Amniotic stem cell (primary cell): Measurements from ENCODE around the gene C3.
"Not testable (repeated sequence)": the region's sequence is repeated elsewhere in the genome, so short reads cannot be mapped to it uniquely, and the experiment has no call there.

Experiments used
- DNase-seq: peaks from one replicate; lab custom pipeline; 2025; lab: John Stamatoyannopoulos, UW

C3 gene

DNA sequence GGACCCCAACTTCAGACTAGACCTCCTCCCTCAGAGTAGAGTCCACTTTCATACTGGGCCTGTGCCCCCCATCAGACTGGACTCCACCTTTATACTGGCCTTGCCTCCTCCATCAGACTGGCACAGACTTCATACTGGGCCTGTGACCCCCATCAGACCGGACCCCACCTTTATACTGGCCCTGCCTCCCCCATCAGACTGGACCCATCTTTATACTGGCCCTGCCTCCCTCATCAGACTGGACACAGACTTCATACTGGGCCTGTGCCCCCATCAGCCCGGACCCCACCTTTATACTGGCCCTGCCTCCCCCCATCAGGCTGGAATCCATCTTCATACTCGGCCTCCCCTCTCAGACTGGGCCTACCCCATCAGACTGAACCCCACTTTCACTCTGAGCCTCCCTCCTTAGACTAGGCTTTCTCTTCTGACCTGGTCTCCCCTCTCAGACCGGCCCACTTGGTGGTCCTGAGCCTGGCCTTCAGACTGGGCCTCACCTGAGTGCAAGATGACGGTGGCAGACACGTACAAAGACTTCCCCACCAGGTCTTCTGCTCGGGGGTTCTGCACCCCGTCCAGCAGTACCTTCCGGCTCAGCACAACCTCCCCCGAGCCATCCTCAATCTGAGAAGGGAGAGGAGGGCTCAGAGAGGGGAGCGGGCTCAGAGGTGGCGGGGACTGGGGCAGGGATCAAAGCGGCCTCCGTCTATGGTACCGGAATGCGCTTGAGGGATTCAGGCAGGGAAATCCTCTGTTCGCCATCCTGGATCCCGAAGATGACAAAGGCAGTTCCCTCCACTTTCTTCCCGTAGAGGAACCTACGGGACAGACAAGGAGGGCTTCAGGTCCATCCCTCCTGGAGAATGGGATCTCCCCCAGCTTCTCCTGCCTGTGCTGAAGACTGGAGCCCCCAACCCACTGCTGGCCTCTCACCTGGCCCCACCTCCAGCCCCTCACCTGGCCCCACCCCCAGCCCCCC, 7.5 kb downstream of the C3 start:
- DNase-seq = no peak

DNA sequence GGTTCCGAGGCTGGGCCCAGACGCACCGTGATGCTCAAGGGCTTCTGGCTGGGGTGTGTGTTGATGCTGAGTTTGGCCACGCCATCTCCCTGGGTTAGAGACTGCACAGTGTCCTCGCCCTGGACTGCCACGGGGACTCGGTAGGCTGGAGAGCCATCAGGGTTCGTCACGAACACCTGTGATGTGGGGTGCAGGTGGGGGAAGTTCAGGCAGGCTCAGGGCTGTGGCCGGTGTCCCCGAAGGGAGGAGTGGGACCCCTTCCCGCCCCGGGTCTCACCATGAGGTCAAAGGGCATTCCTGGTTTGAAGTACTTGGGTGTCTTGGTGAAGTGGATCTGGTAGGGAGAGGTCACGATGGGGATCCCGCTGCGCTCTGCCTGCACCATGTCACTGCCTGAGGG, 8.2 kb downstream of the C3 start:
- no peak for DNase-seq

DNA sequence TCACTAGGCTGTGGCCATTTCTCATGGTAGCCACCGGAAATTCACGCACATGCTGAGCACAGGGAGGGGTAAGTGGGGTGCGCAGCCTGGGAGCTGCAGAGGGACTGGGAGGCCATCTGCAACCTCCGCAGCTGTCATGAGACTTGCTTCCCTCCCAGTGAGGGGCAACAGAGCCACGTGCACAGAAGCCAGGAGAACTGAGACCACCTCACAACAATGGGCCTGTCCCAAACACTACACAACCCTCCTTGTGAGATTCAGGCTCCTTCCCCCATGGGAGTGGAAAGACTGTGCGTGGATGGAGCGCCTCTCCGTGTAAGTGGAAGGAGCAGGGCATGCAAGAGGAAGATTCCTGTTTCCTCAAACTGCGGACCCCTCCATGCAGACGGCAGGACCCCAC, 8.8 kb downstream of the C3 start:
- DNase-seq = no peak

DNA sequence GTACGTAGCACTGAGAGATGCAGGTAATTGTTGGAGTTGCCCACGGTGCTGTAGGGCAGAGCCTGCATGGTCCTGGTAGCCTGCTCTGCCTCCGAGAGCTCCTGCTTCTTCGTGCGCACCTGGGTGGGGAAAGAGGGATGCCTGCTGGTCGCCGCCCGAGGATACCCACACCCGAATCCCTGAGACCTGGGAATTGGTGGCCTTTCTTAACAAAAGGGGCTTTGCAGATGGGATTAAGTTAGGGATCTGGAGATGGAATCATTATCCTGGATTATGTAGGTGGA, 9.4 kb downstream of the C3 start:
- no peak for DNase-seq

GRCh38 chr19:6710273-6711077, 10.0 kb downstream of the C3 start:
- no peak for DNase-seq

DNA sequence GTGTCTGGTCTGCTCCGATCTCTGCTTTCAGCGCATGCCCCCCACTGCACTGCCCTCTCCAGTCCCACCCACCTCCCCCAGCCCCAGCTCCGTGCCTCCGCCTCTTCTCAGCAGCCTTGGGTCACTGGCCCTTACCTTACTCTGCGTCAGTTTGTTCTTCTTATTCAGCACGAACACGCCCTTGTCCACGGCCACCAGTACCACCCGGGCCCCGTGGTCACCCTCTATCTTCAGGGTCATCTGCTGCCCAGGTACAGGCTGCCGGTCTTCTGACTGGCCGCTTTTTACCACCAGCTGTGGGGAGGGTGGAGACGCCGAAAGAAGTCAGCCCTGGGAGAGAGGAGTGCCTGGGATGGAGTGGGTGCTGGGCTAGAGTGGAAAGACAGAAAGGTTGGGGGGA, 10.9 kb downstream of the C3 start:
- no peak for DNase-seq

DNA sequence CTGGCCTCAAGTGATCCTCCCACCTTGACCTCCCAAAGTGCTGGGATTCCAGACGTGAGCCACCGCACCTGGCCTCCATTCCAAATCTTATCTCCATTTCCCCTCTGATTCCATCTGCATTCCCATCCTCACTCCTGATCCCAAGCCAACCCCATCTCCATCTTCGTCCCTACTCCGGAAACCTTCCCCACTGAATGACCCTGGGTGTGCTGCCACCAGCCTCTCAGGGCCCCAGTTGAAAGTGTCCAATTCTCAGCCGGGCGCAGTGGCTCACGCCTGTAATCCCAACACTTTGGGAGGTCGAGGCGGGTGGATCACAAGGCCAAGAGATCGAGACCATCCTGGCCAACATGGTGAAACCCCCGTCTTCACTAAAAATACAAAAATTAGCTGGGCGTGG, 11.5 kb downstream of the C3 start:
- DNase-seq = not testable (repeated sequence)

DNA sequence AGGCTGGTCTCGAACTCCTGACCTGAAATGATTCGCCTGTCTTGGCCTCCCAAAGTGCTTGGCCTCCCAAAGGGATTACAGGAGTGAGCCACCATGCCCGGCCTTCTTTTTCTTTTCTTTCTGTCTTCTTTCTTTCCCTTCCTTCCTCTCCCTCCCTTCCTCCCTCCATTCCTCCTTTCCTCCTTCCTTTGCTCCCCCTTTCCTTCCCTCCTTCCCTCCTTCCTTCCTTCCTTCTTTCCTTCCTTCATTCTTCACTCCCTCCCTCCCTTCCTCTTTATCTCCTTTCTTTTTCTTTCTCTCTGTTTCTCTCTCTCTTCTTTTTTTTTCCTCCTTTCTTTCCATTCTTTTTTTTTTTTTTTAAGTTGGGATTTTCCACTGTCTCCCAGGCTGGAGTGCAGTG, 12.1 kb downstream of the C3 start:
- no peak for DNase-seq

DNA sequence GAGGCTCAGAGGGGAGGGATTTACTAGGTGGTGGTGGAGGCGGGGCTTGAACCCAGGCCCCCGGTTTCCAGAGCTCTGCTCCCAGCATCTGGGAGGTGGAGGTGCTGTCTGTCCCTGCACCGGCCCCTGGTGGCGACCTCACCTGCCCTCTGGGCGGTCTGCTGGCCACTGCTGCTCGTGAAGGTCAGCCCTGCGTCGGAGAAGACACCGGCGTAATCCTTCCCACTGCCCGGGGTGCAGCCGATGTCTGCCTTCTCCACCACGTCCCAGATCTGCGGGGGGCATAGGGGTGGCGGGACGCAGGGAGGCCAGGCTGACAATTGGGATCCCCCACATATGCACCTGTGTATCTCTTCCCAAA, 12.8 kb downstream of the C3 start:
- DNase-seq = no peak

- DNase-seq = no peak
Observed at GRCh38 chr19:6707011-6707657, 13.3 kb downstream of the C3 start.

DNA sequence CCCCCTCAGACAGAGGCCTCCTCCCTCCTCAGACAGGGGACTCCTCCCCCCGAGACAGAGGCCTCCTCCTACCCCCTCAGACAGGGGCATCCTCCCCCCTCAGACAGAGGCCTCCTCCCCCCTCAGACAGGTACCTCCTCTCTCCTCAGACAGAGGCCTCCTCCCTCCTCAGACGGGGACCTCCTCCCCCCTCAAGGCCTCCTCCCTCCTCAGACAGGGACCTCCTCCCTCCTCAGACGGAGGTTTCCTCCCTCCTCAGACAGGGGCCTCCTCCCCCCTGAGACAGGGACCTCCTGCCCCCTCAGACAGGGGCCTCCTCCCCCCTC, 13.9 kb downstream of the C3 start:
- no peak for DNase-seq

GRCh38 chr19:6705931-6706632, 14.4 kb downstream of the C3 start:
- DNase-seq = no peak

- DNase-seq = no peak
Observed at GRCh38 chr19:6700586-6701316, 19.7 kb downstream of the C3 start.

DNA sequence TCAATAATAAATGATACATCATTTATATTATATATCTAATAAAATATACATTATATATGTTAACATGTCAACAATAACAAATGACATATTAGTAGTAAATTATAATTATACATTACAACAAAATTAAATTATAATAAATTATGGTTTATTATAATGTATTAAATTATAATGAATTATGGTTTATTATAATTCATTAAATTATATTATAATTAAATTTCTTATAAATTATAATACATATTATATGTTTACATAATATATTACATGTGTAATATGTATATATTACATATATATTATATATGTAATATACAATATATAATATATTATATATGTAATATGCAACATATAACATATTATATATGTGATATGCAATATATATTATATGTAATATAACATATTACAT, 20.5 kb downstream of the C3 start:
- no peak for DNase-seq

- DNase-seq = no peak
Observed at GRCh38 chr19:6697291-6697690, 23.2 kb downstream of the C3 start.

GRCh38 chr19:6696239-6696820, 24.1 kb downstream of the C3 start:
- no peak for DNase-seq

GRCh38 chr19:6694147-6694815, 26.2 kb downstream of the C3 start:
- no peak for DNase-seq

DNA sequence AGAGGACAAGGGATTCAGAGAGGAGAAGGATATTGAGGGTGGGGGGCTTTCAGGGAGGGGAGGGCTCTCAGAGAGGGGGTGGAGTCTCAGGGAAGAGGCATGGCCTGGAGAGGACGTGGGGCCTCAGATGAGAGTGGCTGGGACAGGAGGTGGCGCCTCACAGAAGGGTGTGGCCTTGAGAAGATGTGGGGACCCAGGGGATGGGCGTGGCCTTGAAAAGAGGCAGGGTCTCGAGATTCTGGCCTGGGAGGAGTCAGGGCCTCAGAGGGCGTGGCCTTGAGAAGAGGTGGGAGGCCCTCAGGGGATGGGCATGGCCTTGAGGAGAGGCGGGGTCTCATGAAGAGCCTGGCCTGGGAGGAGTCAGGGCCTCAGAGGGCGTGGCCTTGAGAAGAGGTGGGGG, 26.8 kb downstream of the C3 start:
- no peak for DNase-seq

DNA sequence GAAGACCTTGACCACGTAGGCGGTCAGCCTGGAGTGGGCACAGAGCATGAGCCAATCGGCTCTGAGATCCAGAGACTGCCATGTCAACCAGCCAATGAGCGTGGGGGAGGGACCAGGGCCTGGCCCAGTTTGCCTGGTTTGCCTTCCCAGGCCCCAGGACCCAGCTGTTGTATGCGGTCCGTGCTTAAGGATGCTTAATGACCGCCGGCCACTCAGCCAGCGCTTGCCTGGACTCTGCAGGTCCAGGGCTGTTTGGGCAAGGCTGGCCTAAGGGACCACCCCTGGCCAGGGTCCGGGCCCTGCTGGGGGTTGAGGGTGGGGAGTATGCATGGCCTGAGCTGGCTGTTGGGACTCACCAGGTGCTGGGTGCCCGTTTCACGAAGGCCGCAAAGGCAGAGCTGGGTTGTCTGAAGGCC, 27.4 kb downstream of the C3 start:
- no peak for DNase-seq

GRCh38 chr19:6692027-6692426, 28.4 kb downstream of the C3 start:
- no peak for DNase-seq

GRCh38 chr19:6691342-6691741, 29.1 kb downstream of the C3 start:
- no peak for DNase-seq
